ENCODE measurements around the gene SORL1-AS1.
"Not testable (repeated sequence)": the region's sequence is repeated elsewhere in the genome, so short reads cannot be mapped to it uniquely, and the experiment has no call there.

SORL1-AS1 gene

DNA sequence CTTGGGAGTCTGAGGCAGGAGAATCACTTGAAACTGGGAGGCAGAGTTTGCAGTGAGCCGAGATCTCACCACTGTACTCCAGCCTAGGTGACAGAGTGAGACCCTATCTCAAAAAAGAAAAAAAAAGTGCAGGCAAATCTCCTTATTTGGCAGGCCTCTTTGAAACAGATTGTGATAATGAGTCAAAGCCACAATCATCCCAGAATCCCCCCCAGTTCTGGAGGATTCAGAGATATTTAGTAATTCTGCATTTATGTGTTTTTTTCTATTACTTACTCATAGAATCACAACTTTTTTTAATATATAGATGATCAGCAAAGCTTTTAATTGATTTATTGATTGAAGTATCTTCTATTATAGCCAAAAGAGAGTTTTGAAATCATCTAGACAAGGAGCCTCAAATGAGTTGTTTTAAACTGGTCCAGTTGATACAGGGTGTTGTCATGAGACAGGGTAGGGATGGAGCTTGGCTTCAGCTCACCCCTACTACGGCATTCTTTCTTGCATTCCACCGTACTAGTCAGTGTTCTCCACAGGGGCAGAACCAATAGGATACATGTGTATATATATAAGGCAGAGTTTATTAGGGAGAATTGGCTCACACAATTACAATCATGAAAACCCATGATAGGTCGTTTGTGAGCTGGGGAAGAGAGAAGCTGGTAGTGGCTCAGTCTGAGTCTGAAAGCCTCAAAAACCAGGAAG lies 39.9 kb downstream of the SORL1-AS1 start:
- DNase-seq: no peak
- Histone ChIP-seq H3K4me1 (peaks cover 9 to 40% (median 19%) of the 10 kb centered on the region in 6 donors), H3K27ac (no peak overlapping the region), H3K4me3 (no peak overlapping the region), H3K9me3 (no peaks in the 10 kb centered on the region), H3K36me3 (no peaks in the 10 kb centered on the region), H3K27me3 (replicated peaks in 1 of 7) (no peaks in the 10 kb centered on the region)
- 73 to 83% (median 73%) methylated on average over 4 of the region's 4 CpGs for WGBS, 5 donors
- TF ChIP-seq, protein P1, sequence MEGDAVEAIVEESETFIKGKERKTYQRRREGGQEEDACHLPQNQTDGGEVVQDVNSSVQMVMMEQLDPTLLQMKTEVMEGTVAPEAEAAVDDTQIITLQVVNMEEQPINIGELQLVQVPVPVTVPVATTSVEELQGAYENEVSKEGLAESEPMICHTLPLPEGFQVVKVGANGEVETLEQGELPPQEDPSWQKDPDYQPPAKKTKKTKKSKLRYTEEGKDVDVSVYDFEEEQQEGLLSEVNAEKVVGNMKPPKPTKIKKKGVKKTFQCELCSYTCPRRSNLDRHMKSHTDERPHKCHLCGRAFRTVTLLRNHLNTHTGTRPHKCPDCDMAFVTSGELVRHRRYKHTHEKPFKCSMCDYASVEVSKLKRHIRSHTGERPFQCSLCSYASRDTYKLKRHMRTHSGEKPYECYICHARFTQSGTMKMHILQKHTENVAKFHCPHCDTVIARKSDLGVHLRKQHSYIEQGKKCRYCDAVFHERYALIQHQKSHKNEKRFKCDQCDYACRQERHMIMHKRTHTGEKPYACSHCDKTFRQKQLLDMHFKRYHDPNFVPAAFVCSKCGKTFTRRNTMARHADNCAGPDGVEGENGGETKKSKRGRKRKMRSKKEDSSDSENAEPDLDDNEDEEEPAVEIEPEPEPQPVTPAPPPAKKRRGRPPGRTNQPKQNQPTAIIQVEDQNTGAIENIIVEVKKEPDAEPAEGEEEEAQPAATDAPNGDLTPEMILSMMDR (IDR thresholded peaks at IDR 0.05 in 8 of 11, conservative IDR thresholded peaks at IDR 0.05 in 3 of 11): no peak
- no peak for TF ChIP-seq POLR2AphosphoS5 (IDR thresholded peaks at IDR 0.05)
- TF ChIP-seq POLR2A (IDR thresholded peaks at IDR 0.05): no peak
- intact Hi-C loops (cut with DNase I; ENCODE audit: low total_unique reads): no loop called here

DNA sequence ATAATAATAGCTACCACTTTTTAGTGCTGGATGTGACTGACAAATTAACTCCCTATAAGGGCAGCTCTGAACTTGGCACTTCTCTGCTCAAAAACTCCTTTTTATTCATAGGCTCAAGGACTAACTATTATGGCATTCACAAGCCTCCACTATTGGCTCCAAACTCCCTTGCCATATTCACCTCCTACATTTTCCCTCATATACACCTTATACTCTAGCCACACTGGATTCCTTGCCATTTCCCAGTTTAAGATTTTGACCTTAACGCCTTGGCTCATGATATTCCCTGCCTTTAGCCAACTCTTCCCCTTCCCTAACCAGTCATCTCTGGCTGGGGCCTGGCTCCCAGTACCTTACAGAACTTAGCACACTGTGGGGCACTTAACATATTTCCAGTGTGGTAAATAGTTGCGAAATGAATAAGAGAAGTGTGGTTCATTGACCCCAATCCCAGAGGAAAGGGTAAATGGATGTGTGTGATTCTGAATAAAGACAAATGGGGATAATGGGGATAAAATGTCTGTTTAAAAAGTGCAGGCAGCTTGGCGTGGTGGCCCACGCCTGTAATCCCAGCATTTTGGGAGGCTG lies 40.7 kb downstream of the SORL1-AS1 start:
- intact Hi-C loops (cut with DNase I; ENCODE audit: low total_unique reads): no loop called here
- no peaks in the 10 kb centered on the region for H3K9me3 ChIP-seq
- no peak for TF ChIP-seq POLR2A (IDR thresholded peaks at IDR 0.05)
- TF ChIP-seq, protein P1 (IDR thresholded peaks at IDR 0.05 in 8 of 11, conservative IDR thresholded peaks at IDR 0.05 in 3 of 11): no peak
- TF ChIP-seq POLR2AphosphoS5 (IDR thresholded peaks at IDR 0.05): no peak
- no peaks in the 10 kb centered on the region for H3K27me3 ChIP-seq (replicated peaks in 1 of 7)
- peaks cover 7 to 32% (median 11%) of the 10 kb centered on the region in 6 donors for H3K4me1 ChIP-seq
- H3K27ac ChIP-seq: no peak overlapping the region
- no peak overlapping the region for H3K4me3 ChIP-seq
- 85 to 95% (median 90%) methylated on average over 4 of the region's 4 CpGs for WGBS, 5 donors
- no peaks in the 10 kb centered on the region for H3K36me3 ChIP-seq
- no peak for DNase-seq

DNA sequence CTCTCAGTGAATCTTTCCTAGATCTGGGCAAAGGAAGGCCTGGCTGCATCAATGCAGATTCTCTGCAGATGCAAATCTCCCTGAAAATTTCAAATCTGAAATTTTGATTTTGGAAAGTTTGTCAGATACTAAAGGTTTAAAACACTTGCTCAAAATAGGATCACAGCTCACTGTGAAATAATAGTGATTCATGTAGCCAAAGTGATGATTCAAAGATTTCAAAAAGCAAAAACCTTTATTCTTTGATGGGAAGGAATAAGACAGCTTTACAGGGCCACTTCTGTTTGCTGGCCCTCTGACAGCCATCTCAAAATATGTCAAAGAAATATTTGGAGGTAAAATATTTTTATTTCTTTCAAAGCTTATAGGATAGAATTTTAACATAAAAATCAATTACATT lies 41.4 kb downstream of the SORL1-AS1 start:
- H3K36me3 ChIP-seq: not testable (repeated sequence)

DNA sequence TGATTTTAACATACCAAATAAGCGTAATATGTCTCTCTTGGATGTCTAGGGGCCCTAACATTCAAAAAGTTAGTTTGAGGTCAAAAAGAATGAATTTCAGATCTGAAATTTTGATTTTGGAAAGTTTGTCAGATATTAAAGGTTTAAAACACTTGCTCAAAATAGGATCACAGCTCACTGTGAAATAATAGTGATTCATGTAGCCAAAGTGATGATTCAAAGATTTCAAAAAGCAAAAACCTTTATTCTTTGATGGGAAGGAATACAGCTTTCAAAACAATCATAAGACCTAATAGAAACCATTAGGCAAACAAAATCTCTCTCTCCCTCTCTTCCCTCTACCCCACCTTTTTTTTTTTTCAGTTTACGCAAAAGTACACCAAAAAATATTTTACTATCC lies 42.7 kb downstream of the SORL1-AS1 start:
- H3K9me3 ChIP-seq; intact Hi-C loops (cut with DNase I; ENCODE audit: low total_unique reads); H3K27ac ChIP-seq; H3K4me3 ChIP-seq; DNase-seq; H3K36me3 ChIP-seq; H3K27me3 ChIP-seq (replicated peaks in 1 of 7): not testable (repeated sequence)
- 95 to 97% (median 95%) methylated on average over 2 of the region's 2 CpGs for whole genome bisulfite sequencing, 5 donors
- peaks cover 0 to 27% (median 3%) of the 10 kb centered on the region in 6 donors for H3K4me1 ChIP-seq

More for the DNA sequence above, 41.4 kb downstream of the SORL1-AS1 start:
- intact Hi-C loops (cut with DNase I; ENCODE audit: low total_unique reads); H3K27me3 ChIP-seq (replicated peaks in 1 of 7); H3K4me3 ChIP-seq; H3K27ac ChIP-seq; DNase-seq; H3K9me3 ChIP-seq: not testable (repeated sequence)
- peaks cover 1 to 27% (median 5%) of the 10 kb centered on the region in 6 donors for H3K4me1 ChIP-seq

DNA sequence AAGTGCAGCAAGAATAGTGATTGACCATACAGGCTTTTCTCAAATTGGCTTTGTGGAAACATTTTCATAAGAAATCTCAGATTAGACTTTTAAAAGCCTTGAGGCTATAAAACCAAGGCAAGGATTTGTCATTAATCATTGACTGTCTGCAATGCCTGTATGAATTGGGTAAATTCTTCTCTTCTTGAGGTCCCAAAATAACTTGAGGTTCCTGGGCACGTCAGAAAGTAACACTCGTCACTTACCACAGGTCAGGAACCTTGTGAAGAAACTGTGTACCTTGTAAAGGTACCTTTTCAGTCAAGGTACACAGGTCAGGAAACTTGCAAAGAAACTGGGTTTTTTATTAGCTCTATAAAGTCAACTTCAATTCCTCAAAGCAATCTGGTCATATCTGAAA lies 43.9 kb downstream of the SORL1-AS1 start:
- Histone ChIP-seq H3K9me3 (no peaks in the 10 kb centered on the region), H3K36me3 (no peaks in the 10 kb centered on the region), H3K27ac (no peak overlapping the region), H3K27me3 (replicated peaks in 1 of 7) (no peaks in the 10 kb centered on the region), H3K4me1 (peaks cover 0 to 17% (median 3%) of the 10 kb centered on the region in 6 donors), H3K4me3 (no peak overlapping the region)
- 67 to 80% (median 74%) methylated on average over 2 of the region's 2 CpGs for WGBS, 5 donors
- DNase-seq: no peak
- intact Hi-C loops (cut with DNase I; ENCODE audit: low total_unique reads): no loop called here
- TF ChIP-seq, protein P1 (IDR thresholded peaks at IDR 0.05 in 8 of 11, conservative IDR thresholded peaks at IDR 0.05 in 3 of 11): no peak
- TF ChIP-seq POLR2AphosphoS5 (IDR thresholded peaks at IDR 0.05) (no peak), POLR2A (IDR thresholded peaks at IDR 0.05) (no peak)
